Panc1 (cell line): Measurements from ENCODE around the gene GABRR1. TPM values are rescaled to one million over a fixed set of nuclear protein-coding genes. Genes with fewer than 3 reads are reported as not detected.

Source experiments
- ATAC-seq: fragments of 200-7000 bp; cut with Tn5 transposase; 2 replicates; pipeline ENCODE4 v1.9.1; 2020; ENCODE audit warnings: mild to moderate bottlenecking, moderate library complexity
- BruUV-seq: library from RNA; stranded (reverse); fragments of 400-500 nt; replicated peaks from 2 replicates; lab custom pipeline; 2021; lab: Mats Ljungman, UMichigan
- CTCF ChIA-PET: fragments of 300-600 bp; sonication (Branson Sonifier 250); formaldehyde crosslinking; loops from one replicate; lab custom pipeline; 2022; ENCODE audit warnings: antibody characterized with exemption; lab: Charles Lee
- POLR2A ChIA-PET: fragments of 300-600 bp; sonication (Branson Sonifier 250); formaldehyde crosslinking; loops from one replicate; lab custom pipeline; 2022; ENCODE audit warnings: antibody characterized with exemption; lab: Charles Lee
- DNase-seq: peaks from one replicate; pipeline ENCODE4 v3.0.0-alpha.2; 2010; ENCODE audit warnings: low read depth, low spot score
- H3K27ac ChIP-seq: 2 replicates; pipeline ENCODE4 v1.5.1; 2011; ENCODE audit warnings: mild to moderate bottlenecking, low read length, inconsistent platforms
- H3K27me3 ChIP-seq: fragments of 200-500 bp; sonication (Bioruptor generic); 2 replicates; pipeline ENCODE4 v1.6.0; 2014; ENCODE audit warnings: low read length, inconsistent platforms; ENCODE audit not compliant: control insufficient read depth, insufficient read depth
- H3K36me3 ChIP-seq: fragments of 200-500 bp; sonication (Bioruptor generic); 2 replicates; pipeline ENCODE4 v1.5.1; 2014; ENCODE audit warnings: inconsistent platforms, mild to moderate bottlenecking, low read length, moderate library complexity; ENCODE audit not compliant: control insufficient read depth, insufficient read depth
- H3K4me1 ChIP-seq: 2 replicates; pipeline ENCODE4 v1.5.1; 2011; ENCODE audit warnings: inconsistent platforms, mild to moderate bottlenecking, low read length, moderate library complexity; ENCODE audit not compliant: control insufficient read depth, insufficient read depth
- H3K4me3 ChIP-seq, 2 experiments: 2 replicates each; pipeline ENCODE4 v1.5.1; 2011 to 2012; ENCODE audit warnings: low read depth in 2 of 2, low read length in 2 of 2, mild to moderate bottlenecking in 2 of 2, inconsistent platforms in 1 of 2, moderate library complexity in 1 of 2
- H3K9me3 ChIP-seq: fragments of 200-500 bp; sonication (Bioruptor generic); 2 replicates; pipeline ENCODE4 v1.5.1; 2014; ENCODE audit warnings: low read depth, mild to moderate bottlenecking, inconsistent platforms, low read length, moderate library complexity; ENCODE audit not compliant: control insufficient read depth, insufficient read depth
- CTCF ChIP-seq: fragments of 450-650 bp; IDR thresholded peaks from 2 replicates; pipeline ENCODE4 v1.5.1; 2017; ENCODE audit warnings: mild to moderate bottlenecking
- POLR2AphosphoS5 ChIP-seq: IDR thresholded peaks from 2 replicates; pipeline ENCODE4 v1.6.1; 2012; ENCODE audit warnings: mild to moderate bottlenecking, low read depth, low read length, moderate library complexity
- REST ChIP-seq, 2 experiments: IDR thresholded peaks; 2 replicates each; pipeline ENCODE4 v1.6.1; 2011 to 2012; ENCODE audit warnings: low read depth in 2 of 2, control low read depth in 1 of 2, low read length in 1 of 2, mild to moderate bottlenecking in 1 of 2, moderate library complexity in 1 of 2; ENCODE audit not compliant: insufficient read depth in 1 of 2
- SIN3A ChIP-seq: IDR thresholded peaks from 2 replicates; pipeline ENCODE4 v1.6.1; 2012; ENCODE audit warnings: low read depth, mild to moderate bottlenecking, low read length, moderate library complexity, borderline replicate concordance; ENCODE audit not compliant: insufficient read depth
- TCF7L2 ChIP-seq: IDR thresholded peaks from 2 replicates; pipeline ENCODE4 v1.6.1; 2011; ENCODE audit warnings: mild to moderate bottlenecking, low read depth, low read length, inconsistent platforms
- in situ Hi-C: cut with HindIII; loops from 2 replicates; pipeline ENCODE4 v1.10.0; 2016; ENCODE audit warnings: low sequenced_read_pairs, low pct_unique_long_range_greater_than_20kb
- intact Hi-C: fragments of 100-400 bp; cut with micrococcal nuclease; formaldehyde crosslinking; loops from one replicate; pipeline ENCODE4 v1.10.0; 2022; ENCODE audit not compliant: unreplicated experiment
- total RNA-seq: library from RNA; stranded (reverse); gene quantifications from one replicate; pipeline ENCODE4 v1.2.1, GENCODE V29; 2021; ENCODE audit not compliant: unreplicated experiment

GABRR1 gene
- total RNA-seq, 1 experiment from 2014 or later = not detected

- Histone ChIP-seq H3K9me3 (no peaks in the 10 kb centered on the region), H3K27ac (no peak overlapping the region), H3K4me1 (no peaks in the 10 kb centered on the region), H3K36me3 (no peaks in the 10 kb centered on the region), H3K27me3 (no peaks in the 10 kb centered on the region), H3K4me3 (no peak overlapping the region)
- ChIA-PET CTCF (no interaction called here), POLR2A (no interaction called here)
- BruUV-seq = no TSS peak
- in situ Hi-C loops = no loop called here
- DNase-seq (no peak), ATAC-seq (no peak)
- TF ChIP-seq SIN3A (no peak), CTCF (no peak)
- intact Hi-C loops = no loop called here
Measured at GRCh38 chr6:89257781-89258180, 40.6 kb upstream of the GABRR1 start.

GRCh38 chr6:89257346-89257745, 40.2 kb upstream of the GABRR1 start:
- Histone ChIP-seq H3K4me1 (no peaks in the 10 kb centered on the region), H3K36me3 (no peaks in the 10 kb centered on the region), H3K27me3 (no peaks in the 10 kb centered on the region), H3K27ac (no peak overlapping the region), H3K9me3 (no peaks in the 10 kb centered on the region), H3K4me3 (no peak overlapping the region)
- no TSS peak for BruUV-seq
- ChIA-PET CTCF (no interaction called here), POLR2A (no interaction called here)
- DNase-seq (no peak), ATAC-seq (no peak)
- TF ChIP-seq TCF7L2 (no peak), POLR2AphosphoS5 (no peak), SIN3A (no peak), REST (IDR thresholded peaks at IDR 0.05; ENCODE audit: insufficient read depth in 1 of 2, low read depth in 2 of 2, low read length in 1 of 2) (no peak), CTCF (no peak)
- intact Hi-C loops (no loop called here), in situ Hi-C loops (no loop called here)
